HG02610 (cell line): ENCODE measurements around the gene TRAK2.
"Not testable (repeated sequence)": the region's sequence is repeated elsewhere in the genome, so short reads cannot be mapped to it uniquely, and the experiment has no call there.

Experiments used
- ATAC-seq: cut with Tn5 transposase; IDR thresholded peaks from one replicate; pipeline ENCODE4 v1.9.1; 2021; ENCODE audit warnings: mild to moderate bottlenecking, moderate library complexity; ENCODE audit not compliant: unreplicated experiment

The TRAK2 gene

DNA sequence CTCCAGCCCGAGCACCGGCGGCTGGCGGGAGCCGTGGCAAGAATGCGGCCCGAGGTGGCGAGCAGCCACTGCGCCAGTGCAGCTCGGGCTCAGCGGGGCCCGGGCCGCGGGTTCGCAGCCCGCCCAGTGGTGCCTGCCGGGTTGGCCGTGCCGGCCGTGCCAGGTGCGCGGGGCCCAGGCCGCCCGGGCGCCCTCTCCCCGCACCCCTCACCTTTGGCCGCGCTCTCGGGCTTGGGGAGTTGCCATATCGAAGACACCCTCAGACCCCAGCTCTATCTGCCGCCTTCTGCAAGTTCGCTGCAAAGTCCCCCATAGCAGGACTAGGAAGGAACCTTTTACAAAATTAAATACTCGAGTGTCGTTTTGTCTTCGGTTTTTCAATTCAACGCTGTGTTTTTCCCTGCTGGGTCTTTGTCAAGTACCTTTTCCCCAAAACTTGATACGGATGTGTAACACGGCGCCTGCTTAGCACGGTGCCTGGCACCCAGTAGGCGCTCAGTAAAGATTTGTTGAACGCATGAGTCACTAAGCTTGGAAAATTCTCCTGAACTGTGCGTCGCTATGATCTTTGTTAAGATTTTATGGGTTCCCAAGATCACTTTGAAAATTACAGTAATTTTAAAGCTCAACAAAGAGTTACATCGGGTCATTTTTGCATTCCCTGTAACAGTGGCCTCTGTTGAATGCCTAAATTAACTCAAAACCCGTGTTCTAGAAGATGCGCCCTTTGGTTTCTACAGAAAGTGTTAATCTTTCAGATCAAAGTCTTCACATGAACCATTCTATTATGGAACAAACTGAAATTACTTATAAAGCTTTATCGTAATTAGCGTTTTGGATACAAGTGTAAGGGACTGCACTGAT, 1.0 kb upstream of the TRAK2 start:
- ATAC-seq = peak; percentile 26

DNA sequence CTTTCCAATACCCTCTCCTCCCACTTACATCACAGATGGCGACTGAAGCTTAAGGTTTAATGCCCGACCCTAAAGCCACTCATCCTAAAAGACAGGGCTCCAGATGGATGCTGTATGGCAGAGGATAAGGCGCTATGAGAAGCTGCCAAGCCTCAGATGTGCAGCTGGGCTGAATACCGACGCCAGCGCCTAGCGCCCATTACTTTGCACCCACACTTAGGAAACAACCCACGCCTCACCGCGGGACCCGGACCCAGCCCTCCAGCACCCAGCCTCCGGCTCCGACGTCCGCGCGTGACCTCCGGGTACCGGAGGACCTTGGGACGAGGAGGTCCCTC, 335 bp downstream of the TRAK2 start:
- peak; percentile 18 for ATAC-seq

DNA sequence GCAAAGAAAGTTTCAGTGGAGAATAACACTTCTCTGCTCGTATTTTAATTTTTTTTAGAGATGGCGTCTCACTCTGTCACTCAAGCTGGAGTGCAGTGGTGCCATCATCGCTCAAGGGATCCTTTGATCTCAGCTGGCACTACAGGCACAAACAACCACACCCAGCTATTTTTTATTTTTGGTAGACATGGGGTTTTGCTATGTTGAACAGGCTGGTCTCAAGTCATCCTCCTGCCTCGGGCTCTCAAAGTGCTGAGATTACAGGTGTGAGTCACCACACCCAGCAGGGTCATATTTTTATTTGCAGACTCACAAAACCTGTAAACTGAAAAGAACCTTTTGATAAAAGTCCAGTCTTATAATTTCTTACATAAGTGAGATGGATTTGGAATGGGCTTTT, 2.6 kb downstream of the TRAK2 start:
- no peak for ATAC-seq

DNA sequence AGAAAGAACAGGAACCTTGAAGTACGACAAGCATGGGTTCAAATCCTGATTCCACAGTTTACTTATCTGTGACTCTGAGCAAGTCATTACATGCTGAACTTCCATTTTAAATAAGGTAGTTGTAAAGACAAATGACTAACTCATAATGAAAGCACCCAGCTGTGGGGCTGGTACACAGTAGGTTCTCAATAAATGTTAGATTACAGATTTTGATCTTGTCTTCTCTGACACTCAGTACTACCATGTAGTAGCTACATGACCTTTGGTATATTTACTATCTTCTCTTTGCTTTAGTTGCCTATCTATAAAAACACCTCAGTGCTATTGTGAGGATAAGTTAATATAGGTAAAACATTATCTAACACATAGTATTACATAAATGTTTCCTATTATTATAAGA, 3.2 kb downstream of the TRAK2 start:
- ATAC-seq = no peak

DNA sequence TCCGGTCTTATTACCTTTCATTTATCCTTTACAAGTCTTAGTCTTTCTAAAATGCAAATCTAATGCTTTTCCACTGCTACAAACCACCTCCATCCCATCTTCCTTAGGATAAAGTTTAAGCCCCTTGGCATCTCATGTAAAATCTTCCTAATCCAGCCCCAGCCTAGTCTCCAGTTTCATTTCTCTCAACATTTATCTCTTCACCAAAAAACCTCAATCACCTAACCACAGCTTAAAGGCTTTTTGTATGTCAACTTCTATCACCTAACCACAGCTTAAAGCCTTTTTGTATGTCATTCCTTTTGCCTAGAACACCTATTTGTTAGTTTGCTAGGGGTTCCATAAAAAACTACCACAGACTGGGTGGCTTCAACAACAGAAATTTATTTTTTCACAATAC, 4.2 kb downstream of the TRAK2 start:
- no peak for ATAC-seq

DNA sequence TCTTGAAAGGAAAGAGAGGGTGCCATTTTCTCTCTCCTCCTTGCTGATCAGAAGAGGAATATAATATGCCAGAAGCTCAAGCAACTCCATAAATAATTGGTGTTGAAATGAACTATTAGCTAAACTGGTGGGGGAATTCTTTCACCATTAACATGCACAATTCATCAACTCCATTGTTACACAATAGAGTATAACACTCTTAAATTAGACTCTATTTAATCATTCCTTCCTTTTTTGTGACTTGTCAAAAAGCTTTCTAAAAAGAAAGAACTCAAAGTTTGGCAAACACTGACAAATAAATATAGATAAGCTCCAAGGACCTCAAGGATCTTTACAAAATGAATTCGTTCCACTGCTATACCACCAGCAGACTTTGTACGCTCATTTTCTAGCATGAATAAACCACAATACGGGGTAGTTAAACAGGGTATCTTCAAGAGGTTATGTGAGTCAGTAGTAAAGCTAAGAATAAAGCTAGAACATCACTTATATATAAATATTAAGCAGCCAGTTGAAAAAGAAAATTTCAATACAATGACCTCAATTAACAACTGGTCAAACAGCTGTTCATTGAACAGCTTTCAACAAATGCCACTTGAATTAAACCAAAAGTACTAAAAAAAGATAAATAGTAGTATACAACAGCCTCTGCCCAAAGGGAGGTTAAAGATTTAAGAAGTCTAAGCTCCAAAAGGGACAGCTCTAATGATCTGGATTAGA, 6.4 kb downstream of the TRAK2 start:
- ATAC-seq = no peak

DNA sequence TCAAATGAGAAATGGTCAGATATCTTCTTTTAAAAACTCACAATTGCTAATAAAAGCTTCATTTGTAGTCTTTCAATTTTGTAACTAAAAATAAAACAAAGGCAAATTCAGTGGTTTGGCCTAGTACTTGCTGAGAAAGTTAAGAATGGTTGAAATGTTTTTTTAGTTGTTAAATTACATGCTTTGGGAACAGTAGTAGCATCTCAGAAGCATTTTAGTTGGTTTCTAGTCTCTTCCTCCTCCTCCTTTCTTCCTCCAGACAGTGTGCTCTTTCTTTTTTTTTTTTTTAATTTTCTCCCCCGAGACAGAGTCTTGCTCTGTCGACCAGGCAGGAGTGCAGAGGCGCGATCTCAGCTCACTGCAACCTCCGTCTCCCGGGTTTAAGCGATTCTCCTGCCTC, 9.8 kb downstream of the TRAK2 start:
- no peak for ATAC-seq

DNA sequence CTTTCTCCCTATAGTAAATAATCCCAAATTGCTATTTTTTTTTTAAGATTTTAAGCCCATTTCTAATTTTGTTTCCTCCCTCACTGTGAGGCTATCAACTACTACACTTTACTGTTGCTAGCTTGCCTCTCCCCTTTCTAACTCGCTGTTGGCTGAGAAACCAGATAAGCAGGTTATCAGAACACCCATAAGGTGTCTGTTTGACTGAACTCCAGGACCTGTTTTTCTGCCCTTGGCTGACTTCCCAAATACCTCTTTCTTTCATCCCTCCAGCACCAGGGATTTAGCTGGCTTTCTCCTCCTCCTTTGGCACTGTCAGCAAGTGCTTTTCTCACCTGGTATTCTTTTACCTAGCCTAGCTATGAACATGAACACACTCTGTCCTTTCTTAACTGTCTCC, 11.1 kb downstream of the TRAK2 start:
- no peak for ATAC-seq

DNA sequence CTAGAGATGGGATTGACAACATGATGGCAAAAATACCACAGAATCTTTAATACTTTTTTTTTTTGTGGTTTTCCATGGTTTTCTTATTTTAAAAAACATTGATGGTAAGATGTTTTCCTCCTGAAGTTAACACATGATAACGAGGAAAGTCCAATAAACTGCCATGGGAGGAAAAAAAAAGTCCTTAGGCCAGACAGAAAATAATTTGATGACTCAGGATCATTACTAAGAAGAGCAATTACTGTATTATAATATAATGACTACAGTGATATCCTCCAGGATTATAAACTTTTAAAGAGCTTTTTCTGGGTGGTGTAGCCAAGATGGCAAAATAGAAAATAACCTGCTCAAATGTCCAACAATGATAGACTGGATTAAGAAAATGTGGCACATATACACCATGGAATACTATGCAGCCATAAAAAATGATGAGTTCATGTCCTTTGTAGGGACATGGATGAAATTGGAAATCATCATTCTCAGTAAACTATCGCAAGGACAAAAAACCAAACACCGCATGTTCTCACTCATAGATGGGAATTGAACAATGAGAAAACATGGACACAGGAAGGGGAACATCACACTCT, 11.8 kb downstream of the TRAK2 start:
- ATAC-seq = not testable (repeated sequence)

DNA sequence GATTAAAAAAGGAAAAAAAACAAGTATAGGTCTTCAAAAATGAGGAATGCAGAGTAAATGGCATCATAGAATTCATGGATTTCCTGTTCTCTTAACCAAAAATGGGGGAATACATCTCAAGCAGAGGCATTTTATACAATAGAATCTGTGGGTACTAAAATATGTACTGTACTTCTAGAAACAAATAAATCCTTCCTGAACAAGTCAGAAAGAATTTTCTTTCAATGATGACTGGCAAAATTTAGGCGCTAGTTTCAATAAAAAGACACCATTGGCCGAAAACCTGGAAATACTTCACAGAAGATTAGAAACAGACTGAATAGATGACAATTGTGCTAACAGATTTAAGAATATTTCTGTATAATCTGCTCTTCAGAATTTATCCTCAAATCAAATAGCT, 15.1 kb downstream of the TRAK2 start:
- ATAC-seq = no peak

DNA sequence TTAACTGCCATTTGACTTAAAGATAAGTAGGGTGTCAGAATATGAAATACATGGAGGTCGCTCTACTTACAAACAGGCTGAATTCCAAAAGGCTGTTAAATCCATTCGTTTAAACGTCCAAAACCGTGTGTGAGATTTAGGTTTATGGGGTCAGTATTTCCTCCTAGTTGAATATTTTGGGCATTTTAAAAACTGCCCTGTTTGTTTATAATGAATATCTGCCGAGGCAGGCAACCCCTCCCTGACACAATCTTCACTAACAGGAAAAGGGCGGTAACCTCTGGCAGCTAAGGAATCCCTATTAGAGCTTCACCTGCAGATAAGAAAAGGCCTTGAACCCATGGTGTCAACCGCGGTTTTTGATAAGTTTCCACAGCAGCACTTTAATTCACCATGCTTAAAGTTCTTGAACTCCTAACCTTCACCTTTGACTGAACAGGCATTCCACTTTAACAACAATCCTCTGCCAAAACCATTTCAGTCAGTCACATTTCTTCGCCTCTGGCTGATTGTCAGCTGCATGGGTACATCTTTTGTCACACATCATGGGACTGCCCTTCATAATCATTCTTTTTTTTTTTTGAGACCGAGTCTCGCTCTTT, 17.8 kb downstream of the TRAK2 start:
- ATAC-seq = no peak

DNA sequence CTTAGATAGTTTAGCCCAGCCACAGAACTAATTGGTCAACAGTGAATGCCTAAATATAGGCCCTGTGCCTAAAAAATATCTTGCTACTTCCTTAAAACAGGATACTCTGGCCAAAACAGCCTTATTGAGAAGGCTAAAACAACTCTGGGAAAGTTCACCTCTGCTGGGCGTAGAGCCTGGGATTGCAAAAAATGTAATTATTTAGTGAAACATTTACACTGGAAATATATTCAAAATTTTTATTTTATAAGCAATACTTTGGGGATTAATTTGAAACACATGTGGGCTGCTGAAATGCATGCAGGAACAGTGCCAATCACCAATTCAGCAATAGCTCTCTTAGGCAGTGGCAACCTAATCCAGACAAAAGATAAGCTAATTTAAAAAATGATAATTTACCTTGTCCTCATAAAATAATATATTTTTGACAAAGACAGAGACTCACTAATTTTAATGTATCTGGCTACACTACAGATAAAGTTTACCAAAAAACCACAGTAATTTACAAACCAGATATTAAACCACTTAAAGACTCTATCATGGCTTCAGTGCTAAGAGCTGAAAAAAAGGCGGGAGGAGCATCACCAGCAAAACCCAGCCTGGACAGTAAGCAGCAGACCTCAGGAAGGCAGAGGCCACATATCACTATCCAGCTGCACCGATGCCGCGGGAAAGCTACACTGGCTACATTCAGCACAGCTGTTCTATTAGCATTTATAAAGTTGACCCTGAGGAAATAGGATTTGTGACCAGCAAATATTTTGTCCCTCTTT, 18.5 kb downstream of the TRAK2 start:
- ATAC-seq = no peak

DNA sequence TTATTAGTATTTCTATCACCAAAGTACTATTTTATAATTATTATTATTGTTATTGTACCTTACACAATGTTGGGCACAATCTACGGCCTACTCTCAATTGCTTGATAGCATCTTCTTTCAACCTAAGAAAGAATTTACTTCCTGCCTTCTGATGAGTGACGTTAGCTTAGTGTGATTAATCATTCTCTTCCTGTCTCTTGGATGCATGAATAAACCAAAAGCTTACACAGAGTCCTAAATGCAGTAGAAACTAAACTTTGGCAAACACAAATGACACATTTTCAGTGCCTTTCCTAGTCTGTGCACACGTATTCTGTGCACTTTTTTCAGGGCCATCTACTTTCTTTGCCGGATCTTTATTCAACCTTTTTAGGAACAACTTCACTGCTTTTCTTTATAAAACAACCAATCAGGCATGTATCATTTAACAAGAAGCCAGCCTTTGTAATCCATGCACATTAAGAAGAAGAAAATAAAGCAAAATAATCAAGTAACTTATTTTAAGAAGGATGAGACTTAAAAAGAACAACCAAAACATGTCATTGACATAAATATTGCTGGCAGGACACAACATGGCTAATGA, 19.1 kb downstream of the TRAK2 start:
- ATAC-seq = no peak

DNA sequence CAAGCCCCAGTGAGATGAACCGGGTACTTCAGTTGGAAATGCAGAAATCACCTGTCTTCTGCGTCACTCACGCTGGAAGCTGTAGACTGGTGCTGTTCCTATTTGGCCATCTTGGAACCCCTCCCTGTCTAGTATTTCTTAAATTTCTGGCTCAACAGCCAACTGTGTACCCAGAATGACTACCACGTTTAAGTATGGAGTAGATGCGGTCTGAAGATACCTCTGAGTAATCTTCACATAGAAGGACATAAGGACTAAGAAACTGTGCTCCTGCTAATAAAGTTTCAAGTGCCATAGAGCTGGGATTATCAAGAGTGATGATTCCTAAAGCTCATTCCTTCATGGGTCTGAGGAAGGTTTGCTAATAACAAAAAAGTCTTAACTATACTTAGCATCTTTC, 20.4 kb downstream of the TRAK2 start:
- no peak for ATAC-seq

DNA sequence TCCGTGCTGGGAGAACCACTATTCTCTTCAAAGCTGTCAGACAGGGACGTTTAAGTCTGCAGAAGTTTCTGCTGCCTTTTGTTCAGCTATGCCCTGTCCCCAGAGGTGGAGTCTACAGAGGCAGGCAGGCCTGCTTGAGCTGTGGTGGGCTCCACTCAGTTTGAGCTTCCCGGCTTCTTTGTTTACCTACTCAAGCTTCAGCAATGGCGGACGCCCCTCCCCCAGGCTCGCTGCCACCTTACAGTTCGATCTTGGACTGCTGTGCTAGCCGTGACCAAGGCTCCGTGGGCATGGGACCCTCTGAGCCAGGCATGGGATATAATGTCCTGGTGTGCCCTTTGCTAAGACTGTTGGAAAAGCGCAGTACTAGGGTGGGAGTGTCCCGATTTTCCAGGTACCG, 20.9 kb downstream of the TRAK2 start:
- not testable (repeated sequence) for ATAC-seq

DNA sequence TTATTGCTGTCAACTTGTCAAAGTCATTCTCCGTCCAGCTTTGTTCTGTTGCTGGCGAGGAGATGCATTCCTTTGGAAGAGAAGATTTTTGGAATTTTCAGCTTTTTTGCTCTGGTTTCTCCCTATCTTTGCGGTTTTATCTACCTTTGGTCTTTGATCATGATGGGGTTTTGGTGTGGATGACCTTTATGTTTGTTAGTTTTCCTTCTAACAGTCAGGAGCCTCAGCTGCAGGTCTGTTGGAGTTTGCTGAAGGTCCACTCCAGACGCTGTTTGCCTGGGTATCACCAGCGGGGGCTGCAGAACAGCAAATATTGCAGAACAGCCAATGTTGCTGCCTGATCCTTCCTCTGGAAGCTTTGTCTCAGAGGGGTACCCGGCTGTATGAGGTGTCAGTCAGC, 21.4 kb downstream of the TRAK2 start:
- not testable (repeated sequence) for ATAC-seq

DNA sequence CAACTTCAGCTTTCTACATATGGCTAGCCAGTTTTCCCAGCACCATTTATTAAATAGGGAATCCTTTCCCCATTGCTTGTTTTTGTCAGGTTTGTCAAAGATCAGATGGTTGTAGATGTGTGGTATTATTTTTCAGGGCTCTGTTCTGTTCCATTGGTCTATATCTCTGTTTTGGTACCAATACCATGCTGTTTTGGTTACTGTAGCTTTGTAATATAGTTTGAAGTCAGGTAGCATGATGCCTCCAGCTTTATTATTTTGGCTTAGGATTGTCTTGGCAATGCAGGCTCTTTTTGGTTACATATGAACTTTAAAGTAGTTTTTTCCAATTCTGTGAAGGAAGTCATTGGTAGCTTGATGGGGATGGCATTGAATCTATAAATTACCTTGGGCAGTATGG, 22.9 kb downstream of the TRAK2 start:
- ATAC-seq = not testable (repeated sequence)

DNA sequence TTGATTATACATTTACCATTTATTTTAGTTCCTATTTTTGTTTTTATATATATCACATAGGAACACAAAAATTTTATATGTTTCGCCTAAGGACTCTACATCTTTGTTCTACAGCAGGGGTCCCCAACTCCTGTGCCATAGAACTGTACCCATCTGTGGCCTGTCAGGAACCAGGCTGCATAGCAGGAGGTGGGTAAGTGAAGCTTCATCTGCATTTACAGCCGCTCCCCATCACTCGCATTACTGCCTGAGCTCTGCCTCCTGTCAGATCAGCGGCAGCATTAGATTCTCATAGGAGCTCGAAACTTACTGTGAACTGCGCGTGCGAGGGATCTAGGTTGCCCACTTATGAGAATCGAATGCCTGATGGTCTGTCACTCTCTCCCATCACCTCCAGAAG, 25.3 kb downstream of the TRAK2 start:
- no peak for ATAC-seq

DNA sequence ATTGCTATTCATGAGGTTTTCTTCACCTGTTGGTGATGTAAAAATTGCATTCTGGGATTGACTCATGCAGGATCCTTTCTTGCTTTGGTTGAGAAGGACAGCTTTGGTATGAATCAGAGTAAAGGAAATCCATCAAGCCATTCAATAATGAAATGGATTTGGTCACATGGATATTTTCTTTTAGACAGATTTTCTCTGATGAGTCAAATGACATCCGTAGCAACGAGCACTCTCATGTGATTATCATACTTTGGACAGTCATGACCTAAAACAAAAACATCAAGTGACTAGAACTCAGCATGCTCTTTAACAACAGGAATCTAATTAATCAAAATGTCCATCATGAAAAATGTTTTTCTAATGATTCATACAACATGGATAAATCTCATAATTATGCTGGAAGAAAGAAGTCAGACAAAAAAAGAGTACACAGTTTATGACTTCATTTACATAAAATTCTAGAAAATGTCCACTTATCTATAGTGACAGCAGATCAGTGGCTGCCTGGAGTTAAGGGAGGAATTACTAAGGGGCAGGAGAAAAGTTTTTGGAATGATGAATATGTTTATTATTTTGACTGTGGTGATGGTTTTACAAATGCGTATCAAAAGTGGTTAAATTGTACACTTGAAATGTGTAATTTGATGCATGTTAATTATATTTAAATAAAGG, 30.7 kb downstream of the TRAK2 start:
- ATAC-seq = peak; percentile 54

DNA sequence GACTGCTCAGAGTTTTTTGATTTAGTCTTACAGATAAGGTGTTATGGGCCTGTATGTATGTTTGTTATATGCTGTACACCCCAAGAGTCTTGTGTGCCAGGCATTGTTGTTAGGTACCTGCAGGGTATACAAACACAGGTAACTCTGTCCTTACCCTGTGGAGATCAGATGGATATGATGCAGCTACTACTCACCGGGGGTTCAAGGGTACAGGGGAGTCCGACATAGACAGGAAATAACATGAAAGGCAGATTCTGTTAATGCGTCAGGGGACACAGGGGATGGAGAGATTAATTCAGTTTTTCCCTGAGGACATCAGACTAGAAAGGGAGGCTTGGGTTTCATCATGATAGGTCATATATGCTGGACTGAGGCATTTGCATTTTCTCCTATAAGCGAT, 31.3 kb downstream of the TRAK2 start:
- no peak for ATAC-seq
